ENCODE data around the gene TMEM131.

TMEM131 gene

DNA sequence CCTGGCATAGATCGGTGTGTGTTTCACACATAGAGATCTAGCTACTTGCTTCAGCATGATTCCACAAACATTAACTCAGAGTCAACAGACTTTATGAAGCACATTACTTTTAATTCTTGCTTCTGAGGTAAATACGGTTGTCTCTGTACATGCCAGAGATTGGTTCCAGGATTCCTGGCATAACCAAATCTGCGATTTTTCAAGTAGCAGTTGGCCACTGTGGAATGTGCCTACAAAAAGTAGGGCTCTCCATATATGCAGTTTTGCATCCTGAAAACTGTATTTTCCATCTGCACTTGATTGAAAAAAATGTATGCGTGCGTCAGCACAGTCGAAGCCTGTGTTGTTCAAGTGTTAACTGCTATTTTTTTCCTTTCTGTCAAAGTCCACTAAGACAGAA lies 197.3 kb downstream of the TMEM131 start:
- H3K9me3 ChIP-seq, result no peaks in the 10 kb centered on the region
- intact Hi-C loops (cut with DNase I; ENCODE audit: low total_unique reads), result no loop called here
- peaks cover 42 to 70% (median 57%) of the 10 kb centered on the region in 3 donors for H3K36me3 ChIP-seq
- no peaks in the 10 kb centered on the region for H3K4me1 ChIP-seq
- no peak overlapping the region for H3K4me3 ChIP-seq
- no peak for DNase-seq
- H3K27me3 ChIP-seq, result no peaks in the 10 kb centered on the region
- no peak overlapping the region for H3K27ac ChIP-seq
- TF ChIP-seq CTCF (IDR thresholded peaks at IDR 0.05), result no peak

DNA sequence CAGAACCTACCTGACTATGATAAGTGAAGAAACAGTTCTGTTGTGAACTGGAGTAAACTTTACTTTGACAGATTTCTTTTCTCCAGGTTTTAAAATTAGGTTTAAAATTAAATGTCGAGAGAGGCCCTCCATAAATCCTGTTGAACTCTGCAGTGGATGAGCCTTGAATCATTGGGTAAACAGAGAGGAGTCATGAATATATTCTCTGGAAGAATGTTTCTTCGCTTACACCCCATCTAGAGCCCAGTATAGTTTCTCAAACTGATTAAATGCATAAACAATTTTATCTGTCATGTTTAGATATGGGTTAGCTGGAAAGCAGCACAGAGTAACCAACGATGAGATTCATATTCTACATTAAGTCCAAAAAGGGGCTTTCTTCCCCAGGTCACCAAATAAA lies 198.4 kb downstream of the TMEM131 start:
- H3K9me3 ChIP-seq, result no peaks in the 10 kb centered on the region
- no peaks in the 10 kb centered on the region for H3K4me1 ChIP-seq
- no peaks in the 10 kb centered on the region for H3K27me3 ChIP-seq
- H3K36me3 ChIP-seq, result peaks cover 48 to 70% (median 58%) of the 10 kb centered on the region in 3 donors
- intact Hi-C loops (cut with DNase I; ENCODE audit: low total_unique reads), result no loop called here
- TF ChIP-seq CTCF (IDR thresholded peaks at IDR 0.05), result no peak
- no peak for DNase-seq
- no peak overlapping the region for H3K27ac ChIP-seq
- no peak overlapping the region for H3K4me3 ChIP-seq

DNA sequence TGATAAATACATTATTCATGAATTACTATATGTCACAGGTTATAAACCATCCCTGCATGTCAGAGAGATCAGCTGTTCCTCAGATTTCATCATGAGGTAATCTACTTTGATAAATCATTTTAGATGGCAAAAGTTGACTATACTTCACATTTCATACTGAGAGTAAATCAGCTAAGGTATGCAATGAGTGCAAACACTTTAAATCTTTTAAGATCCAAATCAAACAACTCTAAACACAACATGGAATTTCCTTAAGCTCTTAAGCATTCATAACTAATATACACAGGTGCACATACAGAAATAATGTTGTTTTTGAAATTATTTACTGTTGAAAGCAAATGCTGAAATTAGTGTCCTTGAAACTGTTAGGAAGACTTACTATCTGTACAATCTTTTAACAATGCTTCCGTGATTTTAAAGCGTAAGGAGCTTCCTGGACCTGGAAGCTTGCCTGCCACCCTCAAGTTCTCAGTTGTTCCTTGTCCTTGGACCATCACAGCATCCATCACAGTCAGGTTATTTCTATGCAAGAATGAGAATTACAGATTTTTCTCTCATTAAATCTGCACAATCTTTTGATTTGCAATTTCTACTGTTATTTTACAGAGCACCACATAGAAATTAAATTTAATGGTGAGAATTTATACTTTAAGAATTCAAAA lies 199.2 kb downstream of the TMEM131 start:
- no peak for TF ChIP-seq CTCF (IDR thresholded peaks at IDR 0.05)

GRCh38 chr2:97792416-97792815 lies 203.3 kb downstream of the TMEM131 start:
- Histone ChIP-seq H3K9me3 (no peaks in the 10 kb centered on the region), H3K4me3 (no peak overlapping the region), H3K36me3 (peaks cover 40 to 60% (median 50%) of the 10 kb centered on the region in 3 donors), H3K27me3 (no peaks in the 10 kb centered on the region), H3K4me1 (no peaks in the 10 kb centered on the region), H3K27ac (no peak overlapping the region)
- TF ChIP-seq CTCF (IDR thresholded peaks at IDR 0.05), result no peak
- intact Hi-C loops (cut with DNase I; ENCODE audit: low total_unique reads), result no loop called here
- DNase-seq, result no peak

More for the DNA sequence above, 199.2 kb downstream of the TMEM131 start:
- H3K9me3 ChIP-seq, result no peaks in the 10 kb centered on the region
- no peak overlapping the region for H3K27ac ChIP-seq
- intact Hi-C loops (cut with DNase I; ENCODE audit: low total_unique reads), result no loop called here
- H3K4me1 ChIP-seq, result no peaks in the 10 kb centered on the region
- H3K36me3 ChIP-seq, result peaks cover 48 to 70% (median 60%) of the 10 kb centered on the region in 3 donors
- no peaks in the 10 kb centered on the region for H3K27me3 ChIP-seq
- no peak overlapping the region for H3K4me3 ChIP-seq
- DNase-seq, result no peak

GRCh38 chr2:97788986-97789644 lies 206.6 kb downstream of the TMEM131 start:
- Histone ChIP-seq H3K27me3 (no peaks in the 10 kb centered on the region), H3K36me3 (peaks cover 28 to 64% (median 52%) of the 10 kb centered on the region in 3 donors), H3K9me3 (no peaks in the 10 kb centered on the region), H3K4me3 (no peak overlapping the region), H3K27ac (no peak overlapping the region), H3K4me1 (no peaks in the 10 kb centered on the region)
- no peak for TF ChIP-seq CTCF (IDR thresholded peaks at IDR 0.05)
- no peak for DNase-seq
- intact Hi-C loops (cut with DNase I; ENCODE audit: low total_unique reads), result no loop called here

Data from tibial artery (tissue), 4 donors.